Natural killer cell (primary cell): ENCODE measurements around the gene RARA. TPM values are rescaled to one million over a fixed set of nuclear protein-coding genes. Genes with fewer than 3 reads are reported as not detected.

ENCODE experiments used
- ATAC-seq, 3 donors: fragments of 150-1000 bp in 2 of 3; fragments of 200-7000 bp in 1 of 3; cut with Tn5 transposase; 1 replicate in 1 of 3; 2 replicates in 2 of 3; pipeline ENCODE4 v1.10.0; 2021; ENCODE audit warnings: mild to moderate bottlenecking in 2 of 3, moderate library complexity in 2 of 3
- DNase-seq, 2 donors: peaks; one replicate each; pipeline versions ENCODE4 v3.0.0 to v3.0.0-alpha.2; 2013 to 2021; ENCODE audit warnings: mixed read lengths in 1 of 2
- H3K27ac ChIP-seq: one replicate; pipeline ENCODE4 v1.5.1; 2013; ENCODE audit warnings: mild to moderate bottlenecking, low read length
- H3K27me3 ChIP-seq: one replicate; pipeline ENCODE4 v1.6.1; 2013; ENCODE audit warnings: low read length; ENCODE audit not compliant: control insufficient read depth, insufficient read depth
- H3K36me3 ChIP-seq: one replicate; pipeline ENCODE4 v1.6.1; 2013; ENCODE audit warnings: low read length; ENCODE audit not compliant: control insufficient read depth, insufficient read depth
- H3K4me1 ChIP-seq: one replicate; pipeline ENCODE4 v1.6.1; 2013; ENCODE audit warnings: low read length; ENCODE audit not compliant: control insufficient read depth, insufficient read depth
- H3K4me3 ChIP-seq: one replicate; pipeline ENCODE4 v1.5.1; 2013; ENCODE audit warnings: low read length
- H3K9me3 ChIP-seq: one replicate; pipeline ENCODE4 v1.6.1; 2013; ENCODE audit warnings: low read length; ENCODE audit not compliant: control insufficient read depth, insufficient read depth
- H3K27ac Mint-ChIP-seq, 2 donors: one replicate each; pipeline ENCODE4 v1.8.0; 2022; ENCODE audit warnings: mild to moderate bottlenecking in 2 of 2, mixed read lengths in 2 of 2, moderate library complexity in 1 of 2
- H3K27me3 Mint-ChIP-seq, 2 donors: one replicate each; pipeline ENCODE4 v1.8.0; 2022; ENCODE audit warnings: low read depth in 2 of 2, mixed read lengths in 2 of 2
- H3K36me3 Mint-ChIP-seq: one replicate; pipeline ENCODE4 v1.8.0; 2022; ENCODE audit warnings: mixed read lengths
- H3K4me1 Mint-ChIP-seq, 2 donors: one replicate each; pipeline ENCODE4 v1.8.0; 2022; ENCODE audit warnings: mixed read lengths in 2 of 2
- H3K4me3 Mint-ChIP-seq: one replicate; pipeline ENCODE4 v1.8.0; 2022; ENCODE audit warnings: mild to moderate bottlenecking, moderate library complexity, mixed read lengths
- H3K9me3 Mint-ChIP-seq, 2 donors: one replicate each; pipeline ENCODE4 v1.8.0; 2022; ENCODE audit warnings: mixed read lengths in 2 of 2
- WGBS: methylation state at CpG from one replicate; pipeline ENCODE4 v1.1.7; 2013; ENCODE audit warnings: missing lambda C conversion rate; ENCODE audit not compliant: insufficient coverage; 5-methylcytosine and 5-hydroxymethylcytosine counted together
- intact Hi-C: fragments of 100-400 bp; cut with micrococcal nuclease; formaldehyde crosslinking; loops from one replicate; pipeline ENCODE4 v1.14.2; 2022
- total RNA-seq, 4 donors: library from RNA; stranded (reverse); fragments of 120-200 nt in 1 of 4; gene quantifications; one replicate each; pipeline versions ENCODE4 v1.2.3 to v1.2.4, GENCODE V29; 2013 to 2022
- TF ChIP-seq, protein P1 (sequence below): fragments of 200-600 bp; IDR thresholded peaks from one replicate; pipeline ENCODE4 v1.8.0; 2022; ENCODE audit warnings: antibody characterized with exemption

RARA gene
- total RNA-seq, 3 donors from 2014 or later (not counting 1 experiment from before 2014, with no cell fraction given), result 75.9 to 94.6 (median 79.1) TPM

- intact Hi-C loops, result no loop called here
- 68% methylated on average over 4 of the region's 4 CpGs for WGBS
- ATAC-seq, result no peak
- H3K27me3 Mint-ChIP-seq, result no peaks in the 10 kb centered on the region
- no peak overlapping the region for H3K4me3 Mint-ChIP-seq
- no peaks in the 10 kb centered on the region for H3K36me3 Mint-ChIP-seq
- H3K27ac Mint-ChIP-seq, result peak overlapping the region in 1 of 2 donors; percentile 78
- peaks cover 45 to 73% of the 10 kb centered on the region in 2 donors for H3K4me1 Mint-ChIP-seq
- H3K4me1 ChIP-seq, result peaks cover 93% of the 10 kb centered on the region
- no peaks in the 10 kb centered on the region for H3K27me3 ChIP-seq
- no peak overlapping the region for H3K4me3 ChIP-seq
- TF ChIP-seq, protein P1, sequence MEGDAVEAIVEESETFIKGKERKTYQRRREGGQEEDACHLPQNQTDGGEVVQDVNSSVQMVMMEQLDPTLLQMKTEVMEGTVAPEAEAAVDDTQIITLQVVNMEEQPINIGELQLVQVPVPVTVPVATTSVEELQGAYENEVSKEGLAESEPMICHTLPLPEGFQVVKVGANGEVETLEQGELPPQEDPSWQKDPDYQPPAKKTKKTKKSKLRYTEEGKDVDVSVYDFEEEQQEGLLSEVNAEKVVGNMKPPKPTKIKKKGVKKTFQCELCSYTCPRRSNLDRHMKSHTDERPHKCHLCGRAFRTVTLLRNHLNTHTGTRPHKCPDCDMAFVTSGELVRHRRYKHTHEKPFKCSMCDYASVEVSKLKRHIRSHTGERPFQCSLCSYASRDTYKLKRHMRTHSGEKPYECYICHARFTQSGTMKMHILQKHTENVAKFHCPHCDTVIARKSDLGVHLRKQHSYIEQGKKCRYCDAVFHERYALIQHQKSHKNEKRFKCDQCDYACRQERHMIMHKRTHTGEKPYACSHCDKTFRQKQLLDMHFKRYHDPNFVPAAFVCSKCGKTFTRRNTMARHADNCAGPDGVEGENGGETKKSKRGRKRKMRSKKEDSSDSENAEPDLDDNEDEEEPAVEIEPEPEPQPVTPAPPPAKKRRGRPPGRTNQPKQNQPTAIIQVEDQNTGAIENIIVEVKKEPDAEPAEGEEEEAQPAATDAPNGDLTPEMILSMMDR, result no peak
- no peaks in the 10 kb centered on the region for H3K36me3 ChIP-seq
- no peak overlapping the region for H3K27ac ChIP-seq
- no peaks in the 10 kb centered on the region for H3K9me3 ChIP-seq
- H3K9me3 Mint-ChIP-seq, result no peaks in the 10 kb centered on the region
- DNase-seq, result peak in 1 of 2 donors; percentile 5
Measured at GRCh38 chr17:40312893-40313667, 4.1 kb downstream of the RARA start.

DNA sequence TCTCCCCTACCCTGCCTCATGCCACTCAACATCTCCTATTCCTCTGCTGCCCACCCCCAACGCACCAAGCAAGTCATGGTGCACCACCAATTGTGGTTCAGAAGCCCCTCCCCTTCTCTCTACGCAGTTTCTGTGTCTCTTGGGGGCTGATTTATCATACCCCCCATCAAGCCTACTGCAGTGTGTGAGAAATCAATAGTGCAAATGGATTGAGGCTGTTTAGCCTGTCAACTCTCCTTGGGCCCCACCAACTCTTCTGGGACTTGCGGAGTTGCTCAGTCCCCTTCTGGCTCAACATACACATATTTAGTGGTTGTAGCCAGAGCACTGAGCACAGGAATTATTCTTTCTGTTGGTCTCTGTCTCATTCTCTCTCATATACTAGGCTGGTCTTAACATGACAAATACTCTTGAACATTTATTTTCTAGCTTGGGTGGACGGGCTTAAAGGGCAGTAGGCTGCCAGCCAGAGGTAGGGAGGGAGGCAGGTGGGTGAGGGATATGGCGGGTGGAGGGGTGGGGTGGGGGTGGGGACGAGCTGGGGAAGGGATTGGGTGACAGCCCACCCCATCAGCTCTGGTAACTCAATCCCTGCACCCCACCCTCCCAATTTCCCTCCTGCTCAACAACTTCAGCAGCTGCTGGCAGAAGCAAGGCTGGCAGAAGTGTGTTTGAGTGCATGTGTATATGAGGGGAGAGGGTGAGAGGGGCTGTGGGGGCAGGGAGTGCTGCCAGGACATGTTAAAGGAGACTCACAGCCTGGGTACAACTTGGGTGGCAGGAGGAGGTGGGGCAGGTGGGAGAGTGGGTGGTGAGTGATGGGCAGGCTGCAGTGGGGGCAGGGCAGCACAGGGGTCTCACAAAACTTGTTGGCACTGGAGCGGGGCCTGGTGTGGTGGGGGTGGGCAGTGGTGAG, 4.9 kb downstream of the RARA start:
- WGBS, result 95% methylated on average over 3 of the region's 7 CpGs
- peaks cover 52 to 79% of the 10 kb centered on the region in 2 donors for H3K4me1 Mint-ChIP-seq

DNA sequence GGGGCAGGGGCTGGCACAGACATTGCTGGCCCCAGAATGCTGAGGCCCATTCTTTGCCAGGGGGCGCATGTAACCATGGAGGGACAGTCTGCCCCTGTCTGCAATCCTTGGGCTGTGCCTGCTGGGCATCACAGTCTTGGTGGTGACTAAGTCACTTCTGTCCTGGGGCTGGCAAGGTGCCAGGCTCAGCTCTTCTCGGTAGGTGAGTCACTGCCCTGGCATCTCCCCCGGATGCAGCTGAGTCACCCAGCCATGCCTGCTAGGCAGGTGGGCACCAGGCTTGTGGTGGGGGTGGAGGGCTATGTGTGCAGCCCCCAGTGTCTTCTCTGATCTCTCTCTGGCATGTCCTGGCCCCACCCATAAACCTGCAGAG, 5.6 kb downstream of the RARA start:
- WGBS, result 29% methylated on average over 3 of the region's 3 CpGs
- Mint-ChIP-seq H3K4me3 (no peak overlapping the region), H3K27me3 (no peaks in the 10 kb centered on the region)

More for the DNA sequence above, 4.9 kb downstream of the RARA start:
- Mint-ChIP-seq H3K27ac (peak overlapping the region; percentile 69 to 78), H3K36me3 (no peaks in the 10 kb centered on the region), H3K9me3 (no peaks in the 10 kb centered on the region), H3K4me3 (no peak overlapping the region), H3K27me3 (no peaks in the 10 kb centered on the region)
- H3K36me3 ChIP-seq, result no peaks in the 10 kb centered on the region
- no peaks in the 10 kb centered on the region for H3K9me3 ChIP-seq
- TF ChIP-seq, protein P1, result no peak
- intact Hi-C loops, result no loop called here
- no peak for DNase-seq
- no peak overlapping the region for H3K27ac ChIP-seq
- no peaks in the 10 kb centered on the region for H3K27me3 ChIP-seq
- ATAC-seq, result no peak
- H3K4me3 ChIP-seq, result no peak overlapping the region
- peaks cover 93% of the 10 kb centered on the region for H3K4me1 ChIP-seq

More for the DNA sequence above, 5.6 kb downstream of the RARA start:
- ATAC-seq, result peak; percentile 22 to 44 (median 28)
- Mint-ChIP-seq H3K9me3 (no peaks in the 10 kb centered on the region), H3K27ac (peak overlapping the region; percentile 69 to 78), H3K4me1 (peaks cover 59 to 83% of the 10 kb centered on the region in 2 donors), H3K36me3 (no peaks in the 10 kb centered on the region)
- TF ChIP-seq, protein P1, result no peak
- Histone ChIP-seq H3K9me3 (no peaks in the 10 kb centered on the region), H3K4me1 (peaks cover 93% of the 10 kb centered on the region), H3K36me3 (no peaks in the 10 kb centered on the region), H3K4me3 (no peak overlapping the region), H3K27me3 (no peaks in the 10 kb centered on the region), H3K27ac (no peak overlapping the region)
- intact Hi-C loops, result no loop called here
- peak; percentile 72 to 91 for DNase-seq
